HG03520 (cell line): ENCODE measurements around the gene MAML3.

Experiments used
- ATAC-seq: cut with Tn5 transposase; IDR thresholded peaks from one replicate; pipeline ENCODE4 v1.9.1; 2021; ENCODE audit warnings: mild to moderate bottlenecking, moderate library complexity; ENCODE audit not compliant: unreplicated experiment

Gene MAML3

GRCh38 chr4:139768366-139768765 lies 385.6 kb downstream of the MAML3 start:
- ATAC-seq, result no peak

- no peak for ATAC-seq
These were observed 386.4 kb downstream of the MAML3 start for GRCh38 chr4:139767585-139767984.

GRCh38 chr4:139767168-139767567 lies 386.8 kb downstream of the MAML3 start:
- no peak for ATAC-seq

GRCh38 chr4:139764686-139765310 lies 389.2 kb downstream of the MAML3 start:
- ATAC-seq, result no peak

GRCh38 chr4:139764182-139764581 lies 389.8 kb downstream of the MAML3 start:
- ATAC-seq, result no peak

- ATAC-seq, result no peak
These were observed 390.3 kb downstream of the MAML3 start for GRCh38 chr4:139763672-139764071.

- ATAC-seq, result no peak
These were observed 390.8 kb downstream of the MAML3 start for GRCh38 chr4:139763205-139763604.

- no peak for ATAC-seq
These were observed 391.3 kb downstream of the MAML3 start for GRCh38 chr4:139762720-139763119.

GRCh38 chr4:139761461-139761860 lies 392.5 kb downstream of the MAML3 start:
- peak; percentile 61 for ATAC-seq

- ATAC-seq, result no peak
These were observed 393.4 kb downstream of the MAML3 start for GRCh38 chr4:139760567-139760966.

- no peak for ATAC-seq
These were observed 394.9 kb downstream of the MAML3 start for GRCh38 chr4:139759097-139759496.

- ATAC-seq, result no peak
These were observed 397.4 kb downstream of the MAML3 start for GRCh38 chr4:139756391-139757180.

- no peak for ATAC-seq
These were observed 399.0 kb downstream of the MAML3 start for GRCh38 chr4:139754938-139755337.

- ATAC-seq, result no peak
These were observed 400.3 kb downstream of the MAML3 start for GRCh38 chr4:139753686-139754085.

- ATAC-seq, result no peak
These were observed 404.0 kb downstream of the MAML3 start for GRCh38 chr4:139749835-139750498.

- ATAC-seq, result no peak
These were observed 404.6 kb downstream of the MAML3 start for GRCh38 chr4:139749338-139749737.

GRCh38 chr4:139746431-139747171 lies 407.4 kb downstream of the MAML3 start:
- no peak for ATAC-seq

GRCh38 chr4:139745111-139745639 lies 408.8 kb downstream of the MAML3 start:
- no peak for ATAC-seq

- ATAC-seq, result no peak
These were observed 409.8 kb downstream of the MAML3 start for GRCh38 chr4:139744232-139744631.

GRCh38 chr4:139743027-139743426 lies 411.0 kb downstream of the MAML3 start:
- ATAC-seq, result no peak

- no peak for ATAC-seq
These were observed 413.4 kb downstream of the MAML3 start for GRCh38 chr4:139740531-139741041.
